ENCODE data around the gene DPYSL3. TPM values are rescaled to one million over a fixed set of nuclear protein-coding genes. Genes with fewer than 3 reads are reported as not detected.

Gene DPYSL3
- total RNA-seq, 1 donor from 2014 or later = 84.1 TPM

- Mint-ChIP-seq H3K27ac (ENCODE audit: unreplicated experiment) (peak overlapping the region; percentile 64), H3K4me1 (ENCODE audit: unreplicated experiment) (peaks cover 30% of the 10 kb centered on the region), H3K9me3 (ENCODE audit: unreplicated experiment) (no peaks in the 10 kb centered on the region), H3K36me3 (ENCODE audit: unreplicated experiment) (no peaks in the 10 kb centered on the region), H3K27me3 (ENCODE audit: unreplicated experiment) (no peaks in the 10 kb centered on the region), H3K4me3 (ENCODE audit: unreplicated experiment) (no peak overlapping the region)
- no peak for DNase-seq (ENCODE audit: extremely low spot score, unreplicated experiment)
- no peak for TF ChIP-seq CTCF (IDR thresholded peaks at IDR 0.05)
Measured at GRCh38 chr5:147442224-147442623, 67.6 kb downstream of the DPYSL3 start.

GRCh38 chr5:147441191-147441695 is 68.6 kb downstream of the DPYSL3 start:
- Mint-ChIP-seq H3K4me1 (ENCODE audit: unreplicated experiment) (peaks cover 29% of the 10 kb centered on the region), H3K36me3 (ENCODE audit: unreplicated experiment) (no peaks in the 10 kb centered on the region), H3K27me3 (ENCODE audit: unreplicated experiment) (no peaks in the 10 kb centered on the region), H3K4me3 (ENCODE audit: unreplicated experiment) (no peak overlapping the region), H3K27ac (ENCODE audit: unreplicated experiment) (peak overlapping the region; percentile 23), H3K9me3 (ENCODE audit: unreplicated experiment) (no peaks in the 10 kb centered on the region)
- TF ChIP-seq CTCF (IDR thresholded peaks at IDR 0.05) = no peak
- DNase-seq (ENCODE audit: extremely low spot score, unreplicated experiment) = no peak

- Mint-ChIP-seq H3K9me3 (ENCODE audit: unreplicated experiment) (no peaks in the 10 kb centered on the region), H3K4me1 (ENCODE audit: unreplicated experiment) (peaks cover 20% of the 10 kb centered on the region), H3K4me3 (ENCODE audit: unreplicated experiment) (no peak overlapping the region), H3K36me3 (ENCODE audit: unreplicated experiment) (peaks cover 2% of the 10 kb centered on the region), H3K27me3 (ENCODE audit: unreplicated experiment) (no peaks in the 10 kb centered on the region), H3K27ac (ENCODE audit: unreplicated experiment) (peak overlapping the region; percentile 67)
- TF ChIP-seq CTCF (IDR thresholded peaks at IDR 0.05) = no peak
- DNase-seq (ENCODE audit: extremely low spot score, unreplicated experiment) = no peak
Measured at GRCh38 chr5:147439254-147439653, 70.6 kb downstream of the DPYSL3 start.

- Mint-ChIP-seq H3K36me3 (ENCODE audit: unreplicated experiment) (peaks cover 2% of the 10 kb centered on the region), H3K27me3 (ENCODE audit: unreplicated experiment) (no peaks in the 10 kb centered on the region), H3K27ac (ENCODE audit: unreplicated experiment) (no peak overlapping the region), H3K4me1 (ENCODE audit: unreplicated experiment) (peaks cover 20% of the 10 kb centered on the region), H3K9me3 (ENCODE audit: unreplicated experiment) (no peaks in the 10 kb centered on the region), H3K4me3 (ENCODE audit: unreplicated experiment) (no peak overlapping the region)
- TF ChIP-seq CTCF (IDR thresholded peaks at IDR 0.05) = no peak
- DNase-seq (ENCODE audit: extremely low spot score, unreplicated experiment) = no peak
Measured at GRCh38 chr5:147437161-147437596, 72.7 kb downstream of the DPYSL3 start.

GRCh38 chr5:147436596-147436995 is 73.3 kb downstream of the DPYSL3 start:
- no peaks in the 10 kb centered on the region for H3K27me3 Mint-ChIP-seq (ENCODE audit: unreplicated experiment)
- H3K4me1 Mint-ChIP-seq (ENCODE audit: unreplicated experiment) = peaks cover 22% of the 10 kb centered on the region

More at GRCh38 chr5:147436596-147436995, 73.3 kb downstream of the DPYSL3 start:
- peaks cover 2% of the 10 kb centered on the region for H3K36me3 Mint-ChIP-seq (ENCODE audit: unreplicated experiment)
- H3K27ac Mint-ChIP-seq (ENCODE audit: unreplicated experiment) = no peak overlapping the region
- no peak overlapping the region for H3K4me3 Mint-ChIP-seq (ENCODE audit: unreplicated experiment)
- DNase-seq (ENCODE audit: extremely low spot score, unreplicated experiment) = no peak
- no peaks in the 10 kb centered on the region for H3K9me3 Mint-ChIP-seq (ENCODE audit: unreplicated experiment)
- no peak for TF ChIP-seq CTCF (IDR thresholded peaks at IDR 0.05)

Data from osteocyte (in vitro differentiated cells).